HG03558 (cell line): ENCODE measurements around the gene DIDO1.

Source experiments
- ATAC-seq: cut with Tn5 transposase; IDR thresholded peaks from one replicate; pipeline ENCODE4 v1.9.1; 2021; ENCODE audit warnings: moderate number of reproducible peaks; ENCODE audit not compliant: unreplicated experiment; ENCODE audit errors: extremely low read depth

Gene DIDO1

DNA sequence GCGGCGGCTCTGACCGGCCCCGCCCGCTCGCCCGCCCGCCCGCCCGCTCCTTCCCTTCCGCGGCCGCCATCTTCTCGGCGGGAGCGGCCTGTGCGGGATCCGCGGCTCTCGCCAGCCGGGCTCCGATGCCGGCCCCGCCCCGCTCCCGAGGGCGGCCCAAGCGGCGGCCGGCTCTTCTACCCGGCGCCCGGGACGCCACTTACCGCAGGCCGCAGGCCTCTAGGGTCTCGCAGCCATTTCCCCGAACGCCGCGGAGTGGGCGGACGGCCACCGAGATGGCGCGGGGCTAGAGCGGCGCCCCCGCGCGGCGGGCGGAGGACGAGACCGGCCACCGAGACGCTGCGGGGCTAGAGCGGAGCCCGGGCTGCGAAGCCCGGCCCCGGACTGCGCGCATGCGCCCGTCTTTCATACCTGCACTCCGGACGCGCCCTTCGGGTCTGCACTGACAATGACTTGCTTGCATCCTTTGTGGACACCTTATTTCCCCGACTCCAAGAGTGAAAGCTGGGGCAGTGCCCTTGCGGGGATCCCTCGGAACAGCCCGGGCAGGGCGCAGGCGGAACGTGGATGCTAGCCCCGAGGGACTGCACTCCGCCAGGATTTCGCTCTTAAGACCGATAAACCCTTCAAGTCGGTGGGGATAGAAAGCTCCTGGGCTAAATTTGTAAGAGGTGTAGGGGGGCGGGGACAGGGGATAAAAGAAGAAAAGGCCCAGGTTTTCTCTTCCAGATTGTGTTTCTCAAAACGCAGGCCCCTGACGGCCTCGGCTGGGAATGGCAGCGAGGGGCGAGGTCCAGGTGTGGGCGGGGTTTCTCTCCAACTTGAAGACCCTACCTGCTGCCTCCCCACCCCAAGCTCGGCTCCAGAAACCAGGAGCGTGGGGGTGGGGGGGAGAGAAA, at the start of gene DIDO1:
TSS of gene DIDO1 (minus strand) at position 277 of the 899 bp plus-strand sequence.
- peak; percentile 58 for ATAC-seq

DNA sequence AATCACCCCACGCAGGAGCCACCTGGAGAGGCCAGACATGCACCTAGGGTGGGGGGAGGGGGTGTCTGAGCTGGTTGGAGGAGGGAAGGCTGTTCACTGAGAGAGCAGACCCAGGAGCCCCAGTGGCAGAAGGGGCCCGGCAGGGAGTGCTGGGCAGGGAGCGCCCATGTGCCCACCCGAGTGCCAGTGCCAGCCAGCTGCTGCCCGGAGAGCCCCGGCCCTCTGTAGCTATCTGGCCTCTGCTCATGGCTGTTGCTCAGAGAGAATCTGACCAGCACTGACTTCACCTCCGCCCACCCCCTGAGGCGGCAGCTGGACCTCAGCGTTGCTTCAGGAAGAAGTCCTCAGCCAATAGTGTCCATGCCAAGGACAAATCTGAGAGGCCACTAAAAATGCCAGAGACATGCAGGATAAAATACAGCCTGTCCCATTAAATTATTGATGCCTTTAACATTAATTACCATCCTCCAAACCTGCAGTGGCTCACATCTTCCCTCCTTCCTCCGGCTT, 49.0 kb upstream of the DIDO1 start:
- ATAC-seq: no peak

DNA sequence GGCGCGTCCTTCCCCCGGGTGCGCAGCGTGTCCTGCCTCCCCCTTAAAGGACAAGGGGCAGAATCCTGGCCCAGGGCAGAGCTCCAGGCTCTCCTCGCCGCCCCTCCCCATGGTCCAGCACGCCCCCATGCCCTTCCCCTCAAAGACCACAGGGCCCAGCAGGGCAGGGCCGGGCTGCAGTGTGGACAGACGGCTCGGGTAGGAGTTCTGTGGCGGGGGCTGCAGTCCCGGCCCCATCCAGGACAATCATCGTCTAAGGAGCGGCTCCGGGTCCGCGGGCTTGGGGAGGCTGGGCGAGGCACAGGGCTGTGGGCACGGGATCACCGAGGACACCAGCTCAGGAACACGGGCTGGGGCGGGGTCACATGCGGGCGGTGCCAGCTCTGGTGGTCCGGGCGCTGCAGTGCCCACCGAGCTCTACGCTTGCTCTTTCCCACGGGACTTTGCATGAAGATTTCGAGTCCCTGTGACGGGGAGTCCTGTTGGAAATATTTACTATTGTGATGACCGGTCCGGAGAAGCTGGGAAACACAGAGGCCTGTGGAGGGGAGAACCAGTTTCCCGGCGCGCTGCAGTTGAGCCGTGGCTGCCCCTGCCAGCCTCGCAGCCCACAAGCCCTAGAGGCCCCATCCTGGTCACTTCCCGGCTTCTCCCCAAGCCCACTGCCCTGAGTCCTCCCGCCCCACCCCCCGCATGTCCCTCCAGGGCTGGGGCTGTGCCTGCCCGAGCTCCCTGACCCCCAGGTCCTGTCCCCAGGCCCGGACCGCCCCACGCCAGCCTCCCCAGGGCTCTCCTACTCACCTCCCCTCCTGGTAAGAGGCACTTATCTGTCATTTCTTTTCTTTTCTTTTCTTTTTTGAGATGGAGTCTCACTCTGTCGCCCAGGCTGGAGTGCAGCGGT, 46.8 kb upstream of the DIDO1 start:
- ATAC-seq: no peak

DNA sequence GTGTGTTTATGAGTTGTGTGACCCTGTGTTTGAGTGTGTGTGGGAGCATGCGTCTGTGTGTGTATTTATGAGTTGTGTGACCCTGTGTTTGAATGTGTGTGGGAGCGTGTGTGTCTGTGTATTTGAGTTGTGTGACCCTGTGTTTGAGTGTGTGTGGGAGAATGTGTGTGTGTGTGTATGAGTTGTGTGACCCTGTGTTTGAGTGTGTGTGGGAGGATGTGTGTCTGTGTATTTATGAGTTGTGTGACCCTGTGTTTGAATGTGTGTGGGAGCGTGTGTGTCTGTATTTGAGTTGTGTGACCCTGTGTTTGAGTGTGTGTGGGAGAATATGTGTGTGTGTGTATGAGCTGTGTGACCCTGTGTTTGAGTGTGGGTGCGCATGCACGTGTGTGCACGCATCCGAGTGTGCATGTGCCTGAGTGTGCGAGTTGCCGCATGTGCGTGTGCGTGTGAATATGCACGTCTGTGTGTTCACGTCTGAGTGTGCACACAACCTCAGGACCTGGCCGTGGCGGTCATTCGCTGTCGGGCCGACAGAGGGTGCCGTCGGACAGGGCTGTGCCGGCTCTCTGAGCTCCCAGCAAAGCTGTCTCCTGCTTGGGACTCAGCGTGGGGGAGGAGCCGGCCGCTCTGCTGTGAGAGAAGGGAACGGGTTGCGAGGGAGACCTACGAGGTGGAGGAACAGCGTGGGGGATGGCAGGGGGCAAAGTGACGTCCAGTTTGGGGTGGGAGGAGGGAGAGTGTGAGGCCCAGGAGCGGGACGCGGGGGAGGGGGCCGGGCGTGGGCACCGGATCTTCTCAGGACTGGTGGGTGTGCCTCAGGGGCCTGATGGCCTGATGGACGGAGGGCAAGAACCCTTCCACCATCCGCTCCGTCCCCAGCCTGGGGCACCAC, 45.9 kb upstream of the DIDO1 start:
- no peak for ATAC-seq

DNA sequence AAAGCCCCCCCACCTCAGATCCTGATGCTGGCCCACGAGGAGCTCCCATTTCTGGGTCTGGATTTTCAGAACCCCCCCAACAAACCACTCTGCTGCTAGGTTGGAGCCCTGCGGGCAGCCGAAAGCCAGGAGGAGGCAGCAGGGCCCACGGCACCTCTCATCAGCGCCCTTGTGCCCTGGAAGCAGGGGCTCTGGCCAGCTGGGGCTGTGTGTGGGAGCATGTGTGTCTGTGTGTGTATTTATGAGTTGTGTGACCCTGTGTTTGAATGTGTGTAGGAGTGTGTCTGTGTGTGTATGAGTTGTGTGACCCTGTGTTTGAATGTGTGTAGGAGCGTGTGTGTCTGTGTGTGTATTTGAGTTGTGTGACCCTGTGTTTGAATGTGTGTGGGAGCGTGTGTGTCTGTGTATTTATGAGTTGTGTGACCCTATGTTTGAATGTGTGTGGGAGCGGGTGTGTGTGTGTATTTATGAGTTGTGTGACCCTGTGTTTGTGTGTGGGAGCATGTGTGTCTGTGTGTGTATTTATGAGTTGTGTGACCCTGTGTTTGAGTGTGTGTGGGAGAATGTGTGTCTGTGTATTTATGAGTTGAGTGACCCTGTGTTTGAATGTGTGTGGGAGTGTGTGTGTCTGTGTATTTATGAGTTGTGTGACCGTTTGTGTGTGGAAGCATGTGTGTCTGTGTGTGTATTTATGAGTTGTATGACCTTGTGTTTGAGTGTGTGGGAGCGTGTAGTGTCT, 45.1 kb upstream of the DIDO1 start:
- ATAC-seq: no peak

DNA sequence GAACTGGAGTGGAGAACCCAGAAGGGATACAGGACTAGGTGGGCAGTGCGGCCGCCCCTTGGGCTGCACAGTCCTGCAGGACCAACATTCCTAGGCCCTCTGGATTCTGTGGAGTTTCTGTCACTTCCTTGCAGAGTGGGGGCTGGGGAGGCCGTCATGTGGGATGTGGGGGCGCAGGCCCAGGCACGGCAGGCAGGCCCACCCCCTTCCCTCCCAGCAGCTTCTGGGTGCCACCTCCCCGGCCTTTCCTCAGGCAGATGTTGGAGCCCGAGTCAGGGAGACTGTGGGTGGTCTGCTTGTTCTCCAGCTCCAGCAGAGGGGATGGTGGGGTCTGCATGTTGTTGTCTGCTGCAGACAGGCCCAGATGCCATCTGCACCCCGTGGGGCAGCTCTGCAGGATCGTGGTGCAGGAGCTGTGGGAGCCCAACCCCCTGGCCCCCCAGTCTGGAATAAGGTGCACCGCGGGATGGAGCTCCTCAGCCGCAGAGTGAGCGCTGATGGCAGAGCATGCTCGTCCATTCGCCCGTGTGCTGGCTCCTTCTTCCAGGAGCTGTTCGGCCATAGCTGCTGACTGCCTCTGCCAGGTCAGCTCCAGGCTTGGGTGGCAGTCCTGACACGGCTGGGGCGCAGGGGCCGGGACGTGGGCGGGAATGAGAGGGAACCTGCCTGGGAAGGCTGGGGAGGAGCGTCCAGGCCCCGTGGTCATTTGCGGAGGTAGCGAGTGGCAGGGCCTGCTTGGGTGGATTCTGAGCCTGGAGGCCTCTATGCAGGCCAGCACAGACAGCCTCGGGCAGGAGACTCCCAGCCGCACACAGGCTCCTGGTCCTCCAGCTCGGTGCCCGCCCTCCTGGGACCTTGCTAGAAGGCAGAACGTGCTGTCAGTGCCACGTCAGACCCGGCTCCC, 44.3 kb upstream of the DIDO1 start:
- no peak for ATAC-seq

DNA sequence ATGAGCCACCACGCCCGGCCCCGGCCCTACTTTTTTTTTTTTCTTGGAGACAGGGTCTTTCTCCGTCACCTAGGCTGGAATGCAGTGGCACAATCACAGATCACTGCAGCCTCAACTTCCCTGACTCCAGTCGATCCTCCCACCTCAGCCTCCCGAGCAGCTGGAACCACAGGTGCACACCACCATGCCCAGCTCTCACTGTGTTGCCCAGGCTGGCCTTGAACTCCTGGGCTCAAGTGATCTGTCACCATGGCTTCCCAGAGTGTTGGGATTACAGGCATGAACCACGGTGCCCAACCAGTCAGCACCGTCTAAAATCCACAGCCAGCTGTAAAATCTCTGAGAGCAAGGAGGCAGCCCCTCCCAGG, 43.6 kb upstream of the DIDO1 start:
- ATAC-seq: no peak

DNA sequence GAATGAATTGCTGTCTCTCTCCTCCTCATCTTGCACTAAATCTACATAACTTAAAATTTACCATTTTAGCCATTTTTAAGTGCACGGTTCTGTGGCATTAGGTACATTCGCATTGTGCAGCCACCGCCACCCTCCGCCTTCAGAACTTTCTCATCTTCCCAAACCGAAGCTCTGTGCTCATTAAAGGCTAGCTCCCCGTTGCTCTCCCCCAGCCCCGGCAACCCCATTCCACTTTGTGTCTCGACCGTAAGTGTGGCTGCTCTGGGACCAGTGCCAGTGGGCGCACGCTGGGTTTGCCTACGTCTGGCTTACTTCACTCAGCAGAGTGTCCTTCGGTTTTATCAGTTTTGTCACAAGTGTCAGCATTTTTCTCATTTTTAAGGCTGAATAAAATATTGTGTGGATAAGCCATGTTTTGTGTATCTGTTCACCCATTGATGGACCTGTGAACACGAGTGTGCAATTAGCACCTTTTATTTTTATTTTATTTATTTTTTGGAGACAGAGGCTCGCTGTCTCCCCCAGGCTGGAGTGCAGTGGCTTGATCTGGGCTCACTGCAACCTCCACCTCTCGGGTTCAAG, 43.0 kb upstream of the DIDO1 start:
- ATAC-seq: no peak

DNA sequence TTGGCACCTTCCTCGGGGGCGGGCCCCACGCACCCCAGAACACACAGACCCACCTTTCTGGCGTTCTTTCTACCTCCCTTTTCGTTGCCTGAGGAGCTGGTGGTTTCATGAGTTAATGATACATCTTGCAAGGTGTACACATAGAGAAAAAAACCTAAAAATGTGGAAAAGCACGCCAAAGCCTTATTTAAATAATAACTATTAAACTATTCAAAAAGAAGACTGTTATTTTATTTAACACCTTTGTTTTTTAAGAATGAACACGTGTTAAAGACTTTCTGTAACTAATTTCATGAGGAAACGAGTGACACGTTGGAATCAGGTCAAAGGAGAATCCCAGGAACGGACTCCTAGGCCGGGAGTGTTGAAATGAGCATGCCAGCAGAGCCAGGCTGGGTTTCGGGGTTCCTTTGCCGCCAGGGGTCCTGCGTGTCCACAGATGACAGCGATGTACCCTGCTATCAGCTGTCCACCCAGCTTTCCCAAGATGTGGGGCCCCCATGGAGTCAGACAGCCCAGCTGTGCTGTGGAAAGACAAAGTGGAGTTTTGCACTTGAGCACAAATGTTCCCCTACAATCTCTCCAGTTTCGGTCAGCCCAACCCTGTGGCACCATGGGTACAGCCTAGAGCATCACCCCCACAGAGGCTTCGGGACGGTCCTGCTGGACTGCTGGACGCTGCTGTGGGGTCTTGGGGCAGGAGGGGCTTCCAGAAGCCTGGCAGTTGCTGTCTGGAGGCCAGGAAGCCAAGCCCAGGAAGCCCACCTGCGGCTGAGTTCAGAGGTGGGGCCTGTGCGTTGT, 42.3 kb upstream of the DIDO1 start:
- ATAC-seq: no peak

DNA sequence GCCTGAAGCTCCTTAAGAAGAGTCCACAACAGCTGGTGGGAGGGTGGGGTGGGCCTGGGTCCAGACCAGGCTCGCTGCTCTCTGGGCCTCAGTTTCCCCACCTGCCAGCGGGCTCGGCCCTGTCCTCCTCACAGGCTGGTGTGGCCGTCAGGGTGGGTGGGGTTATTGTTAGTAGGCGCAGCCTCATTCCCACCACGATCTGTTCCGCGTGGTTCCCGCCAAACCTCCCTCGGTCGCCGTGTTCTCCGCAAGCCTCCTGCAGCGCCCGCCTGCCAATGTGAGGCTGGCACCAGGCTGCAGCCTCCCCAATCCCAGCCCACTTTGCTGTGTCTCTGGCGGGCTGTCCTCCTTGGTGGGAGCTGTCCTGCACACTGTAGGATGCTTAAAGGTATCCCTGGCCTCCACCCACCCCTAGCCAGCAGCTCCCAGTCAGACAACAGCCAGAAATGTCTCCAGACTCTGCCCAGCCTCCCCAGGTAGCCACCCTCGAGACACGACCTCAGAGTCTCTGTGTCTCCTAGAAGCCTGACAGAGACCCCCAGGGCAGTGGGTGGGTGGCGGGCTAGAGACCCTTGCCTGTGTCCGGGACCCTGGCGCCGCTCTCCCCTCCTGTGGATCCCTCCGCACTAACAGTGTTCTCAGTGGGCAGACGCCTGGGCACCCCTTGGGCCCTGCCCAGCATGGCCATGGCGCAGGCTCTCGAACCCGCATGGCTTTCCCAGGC, 41.5 kb upstream of the DIDO1 start:
- no peak for ATAC-seq

DNA sequence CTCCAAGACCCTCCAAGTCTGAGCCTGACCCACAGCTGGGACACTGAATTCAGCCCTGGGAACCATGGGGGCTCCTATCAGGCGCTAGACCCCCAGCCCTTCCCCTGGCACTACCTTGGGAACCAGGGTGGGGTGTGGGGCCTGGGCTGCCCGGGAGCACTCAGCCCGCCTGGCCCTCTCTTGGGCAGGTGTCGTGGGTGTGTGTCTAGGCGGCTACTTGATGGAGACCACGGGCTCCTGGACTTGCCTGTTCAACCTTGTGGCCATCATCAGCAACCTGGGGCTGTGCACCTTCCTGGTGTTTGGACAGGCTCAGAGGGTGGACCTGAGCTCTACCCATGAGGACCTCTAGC, 40.8 kb upstream of the DIDO1 start:
- no peak for ATAC-seq

DNA sequence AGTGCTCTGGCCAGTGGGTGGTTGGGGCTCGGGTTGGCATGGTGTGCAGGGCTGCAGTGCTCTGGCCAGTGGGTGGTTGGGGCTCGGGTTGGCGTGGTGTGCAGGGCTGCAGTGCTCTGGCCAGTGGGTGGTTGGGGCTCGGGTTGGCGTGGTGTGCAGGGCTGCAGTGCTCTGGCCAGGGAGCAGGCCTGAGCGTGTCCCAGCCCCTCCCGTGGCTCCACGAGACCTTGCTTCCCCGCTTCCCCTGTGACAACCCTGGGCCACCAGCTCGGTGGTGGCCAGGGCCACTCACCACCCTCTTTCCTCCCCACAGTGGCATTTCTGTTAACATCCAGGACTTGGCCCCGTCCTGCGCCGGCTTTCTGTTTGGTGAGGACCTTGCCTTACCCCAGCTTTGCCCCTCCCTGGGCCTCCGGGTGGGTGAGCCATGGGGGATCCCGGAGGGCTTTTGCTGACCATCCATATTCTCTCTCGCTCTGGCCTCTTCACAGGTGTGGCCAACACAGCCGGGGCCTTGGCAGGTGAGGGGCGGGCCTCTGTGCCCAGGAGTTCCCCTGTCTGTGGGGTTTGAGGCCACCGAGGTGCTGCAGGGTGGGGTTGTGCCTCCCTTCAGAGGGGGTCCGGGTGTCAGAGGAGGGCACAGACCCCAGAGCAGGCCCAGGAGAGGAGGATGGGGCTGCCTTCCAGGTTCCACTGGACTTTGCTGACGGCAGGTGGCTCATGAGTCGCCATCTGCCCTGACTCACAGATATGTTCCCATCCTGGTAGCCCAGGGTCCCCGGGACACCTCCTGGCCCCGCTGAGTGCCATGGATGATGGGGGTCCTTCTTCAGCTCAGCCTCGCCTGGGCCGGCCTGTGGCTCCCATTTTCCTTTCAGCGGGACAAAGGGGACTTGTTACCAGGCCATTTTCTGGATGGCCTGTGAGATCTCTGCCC, 40.2 kb upstream of the DIDO1 start:
- no peak for ATAC-seq

DNA sequence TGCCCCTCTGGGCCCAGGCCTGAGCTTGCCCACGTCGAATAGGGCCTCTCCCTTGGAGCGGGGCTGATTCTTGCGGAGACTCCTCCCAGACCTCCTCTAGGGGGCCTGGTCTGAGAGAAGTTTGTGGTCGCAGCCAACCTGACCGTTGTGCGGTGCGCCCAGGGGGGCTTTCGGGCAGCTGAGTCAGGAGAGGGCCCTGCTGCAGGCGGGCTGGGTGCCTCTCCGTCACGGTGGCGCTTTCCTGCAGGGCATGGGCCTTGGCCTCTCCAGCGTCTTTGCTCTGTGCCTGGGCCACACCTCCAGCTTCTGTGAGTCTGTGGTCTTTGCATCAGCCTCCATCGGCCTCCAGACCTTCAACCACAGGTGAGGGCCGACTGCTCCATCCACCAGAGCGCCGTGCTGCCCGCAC, 39.1 kb upstream of the DIDO1 start:
- ATAC-seq: no peak

DNA sequence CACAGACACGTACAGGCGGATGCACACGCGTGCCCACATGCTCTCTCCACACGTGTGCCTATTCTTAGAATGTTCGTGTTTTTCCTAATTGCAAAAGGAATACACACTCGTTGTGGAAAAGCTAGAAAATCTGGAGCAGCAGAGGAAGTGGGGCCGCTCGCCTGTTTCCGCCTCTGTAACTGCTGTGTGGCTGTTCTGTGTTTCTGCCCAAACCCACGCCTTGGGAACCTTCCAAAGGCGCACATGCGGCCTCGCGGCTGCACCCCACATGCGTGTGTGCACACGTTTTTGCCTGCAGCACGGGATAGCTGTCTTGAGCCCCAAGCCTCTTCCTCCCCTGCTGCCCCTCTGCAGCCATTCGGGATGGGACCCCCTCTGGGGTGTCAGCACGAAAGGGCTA, 38.4 kb upstream of the DIDO1 start:
- no peak for ATAC-seq

DNA sequence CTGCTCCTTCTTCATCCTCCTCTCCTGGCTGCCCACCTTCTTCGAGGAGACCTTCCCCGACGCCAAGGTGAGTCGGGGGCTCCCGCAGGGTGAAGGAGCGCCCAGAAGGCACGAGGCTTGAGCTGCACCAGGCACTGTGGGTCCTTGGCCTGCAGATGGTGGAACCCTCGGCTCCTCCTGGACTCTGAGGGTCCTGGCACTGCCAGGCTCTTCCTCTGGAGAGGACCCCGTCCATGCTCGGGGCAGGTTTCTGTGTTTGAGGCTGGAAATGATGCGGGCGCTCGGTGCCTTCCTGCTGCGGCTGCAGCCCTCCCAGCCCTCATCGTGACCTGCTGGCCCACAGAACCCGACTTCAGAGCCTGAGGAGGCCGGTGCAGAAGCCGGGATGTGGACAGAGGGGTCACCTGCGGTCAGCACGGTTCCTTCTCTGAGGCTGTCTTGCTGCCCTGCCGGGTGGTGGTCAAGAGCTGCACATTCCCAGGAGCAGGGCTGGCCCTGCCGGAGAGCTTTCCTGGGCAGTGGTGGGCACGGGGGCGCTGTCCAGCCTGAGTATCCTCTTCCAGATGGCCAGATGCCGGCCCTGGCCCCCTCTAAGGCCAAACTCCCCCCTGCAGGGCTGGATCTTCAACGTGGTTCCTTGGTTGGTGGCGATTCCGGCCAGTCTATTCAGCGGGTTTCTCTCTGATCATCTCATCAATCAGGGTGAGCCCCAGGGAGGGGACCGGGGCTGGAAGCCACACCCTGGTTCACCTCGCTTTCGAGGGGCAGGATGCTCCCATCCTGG, 37.5 kb upstream of the DIDO1 start:
- ATAC-seq: no peak
